A549 (cell line): ENCODE results near the gene FCHSD1. TPM values are rescaled to one million over a fixed set of nuclear protein-coding genes. Genes with fewer than 3 reads are reported as not detected.

Experiments used
- ATAC-seq, 2 experiments: fragments of 200-7000 bp in 1 of 2; fragments of >200 bp in 1 of 2; cut with Nextera tagmentation in 1 of 2; cut with Tn5 transposase in 1 of 2; 3 replicates each; pipeline versions ENCODE4 v1.8.0 to v1.9.1; 2018 to 2020; ENCODE audit warnings: mild to moderate bottlenecking in 1 of 2, moderate library complexity in 1 of 2
- CTCF ChIA-PET: fragments of 300-600 bp; sonication (Branson Sonifier 250); formaldehyde crosslinking; extraction: SDS; loops from one replicate; lab custom pipeline; 2021; ENCODE audit warnings: antibody characterized with exemption, inconsistent platforms; lab: Yijun Ruan, JAX
- POLR2A ChIA-PET: fragments of 350-600 bp; formaldehyde crosslinking; extraction: SDS; loops from one replicate; lab custom pipeline; 2021; ENCODE audit warnings: antibody characterized with exemption, inconsistent platforms; lab: Yijun Ruan, JAX
- DNase-seq, 2 experiments: peaks; one replicate each; pipeline versions ENCODE4 v3.0.0 to v3.0.0-alpha.2; 2011 to 2016; ENCODE audit warnings: low read depth in 1 of 2, low spot score in 1 of 2
- FAIRE-seq: peaks from 2 replicates; lab custom pipeline; 2011; peaks lifted over from hg19 to GRCh38; lab: Jason Lieb, UNC
- H3K27ac ChIP-seq, 2 experiments: fragments of >200 bp; sonication (Bioruptor Twin); formaldehyde crosslinking; 3 replicates each; pipeline ENCODE4 v1.5.1; 2016 to 2017
- H3K4me1 ChIP-seq: fragments of >200 bp; sonication (Bioruptor Twin); formaldehyde crosslinking; 3 replicates; pipeline ENCODE4 v1.6.1; 2016
- H3K4me2 ChIP-seq: fragments of >200 bp; sonication (Bioruptor Twin); formaldehyde crosslinking; 3 replicates; pipeline ENCODE4 v1.6.1; 2016
- H3K4me3 ChIP-seq: fragments of >200 bp; sonication (Bioruptor Twin); formaldehyde crosslinking; 3 replicates; pipeline ENCODE4 v1.5.1; 2016
- H3K9me3 ChIP-seq: fragments of >200 bp; sonication (Bioruptor Twin); formaldehyde crosslinking; 3 replicates; pipeline ENCODE4 v1.6.1; 2016
- BHLHE40 ChIP-seq: IDR thresholded peaks from 2 replicates; pipeline ENCODE4 v1.6.1; 2012; ENCODE audit warnings: low read depth, low read length, inconsistent platforms
- CEBPB ChIP-seq, 2 experiments: fragments of >200 bp in 1 of 2; sonication (Bioruptor Twin) in 1 of 2; formaldehyde crosslinking in 1 of 2; IDR thresholded peaks; 2 replicates each; pipeline ENCODE4 v1.6.1; 2012 to 2016
- EHMT2 ChIP-seq: fragments of 200-600 bp; sonication (generic); IDR thresholded peaks from 2 replicates; pipeline ENCODE4 v1.6.1; 2016; ENCODE audit warnings: antibody characterized with exemption, low read depth, mild to moderate bottlenecking, moderate library complexity
- EP300 ChIP-seq, 2 experiments: fragments of >200 bp; sonication (Bioruptor Twin); formaldehyde crosslinking; IDR thresholded peaks; 2 replicates in 1 of 2; 3 replicates in 1 of 2; pipeline ENCODE4 v1.6.1; 2016 to 2017
- FOSL2 ChIP-seq, 2 experiments: fragments of 450-650 bp in 1 of 2; fragments of >200 bp in 1 of 2; sonication (Bioruptor Twin) in 1 of 2; formaldehyde crosslinking; IDR thresholded peaks; 2 replicates each; pipeline versions ENCODE4 v1.5.0 to v1.6.1; 2016 to 2020; ENCODE audit warnings: mild to moderate bottlenecking in 1 of 2, moderate library complexity in 1 of 2
- GATA3 ChIP-seq: IDR thresholded peaks from 2 replicates; pipeline ENCODE4 v1.6.1; 2012; ENCODE audit warnings: borderline replicate concordance
- HOXA7 ChIP-seq: fragments of 250-450 bp; sonication (Bioruptor Pico); IDR thresholded peaks from 2 replicates; pipeline ENCODE4 v1.5.0; 2020; ENCODE audit warnings: mild to moderate bottlenecking, moderate library complexity
- HOXB5 ChIP-seq: fragments of 250-450 bp; sonication (Bioruptor Pico); IDR thresholded peaks from 2 replicates; pipeline ENCODE4 v1.5.0; 2020; ENCODE audit warnings: mild to moderate bottlenecking, moderate library complexity
- JUNB ChIP-seq: fragments of >200 bp; sonication (Bioruptor Twin); formaldehyde crosslinking; IDR thresholded peaks from 2 replicates; pipeline ENCODE4 v1.6.1; 2016
- KDM1A ChIP-seq: fragments of 200-600 bp; sonication (generic); IDR thresholded peaks from 2 replicates; pipeline ENCODE4 v1.6.1; 2016; ENCODE audit warnings: low read depth, mild to moderate bottlenecking
- KDM5A ChIP-seq: fragments of 200-600 bp; sonication (generic); IDR thresholded peaks from 2 replicates; pipeline ENCODE4 v1.6.1; 2016; ENCODE audit warnings: antibody characterized with exemption, mild to moderate bottlenecking
- MAFK ChIP-seq: fragments of 450-650 bp; IDR thresholded peaks from 2 replicates; pipeline ENCODE4 v1.6.1; 2014; ENCODE audit not compliant: partially characterized antibody
- MAZ ChIP-seq: fragments of 150-350 bp; IDR thresholded peaks from 2 replicates; pipeline ENCODE4 v1.6.1; 2014; ENCODE audit warnings: antibody characterized with exemption, low read depth, low read length, borderline replicate concordance
- NFE2L2 ChIP-seq: fragments of 150-350 bp; conservative IDR thresholded peaks from 2 replicates; pipeline ENCODE4 v1.6.1; 2014; ENCODE audit warnings: low read length
- NR3C1 ChIP-seq: fragments of >200 bp; sonication (Bioruptor Twin); formaldehyde crosslinking; IDR thresholded peaks from 3 replicates; pipeline ENCODE4 v1.6.1; 2017
- RCOR1 ChIP-seq: fragments of 150-350 bp; IDR thresholded peaks from 2 replicates; pipeline ENCODE4 v1.6.1; 2014; ENCODE audit warnings: antibody characterized with exemption, low read length, low read depth
- SMC3 ChIP-seq: fragments of >200 bp; sonication (Bioruptor Twin); formaldehyde crosslinking; IDR thresholded peaks from 3 replicates; pipeline ENCODE4 v1.6.1; 2018; ENCODE audit warnings: inconsistent platforms
- TFCP2L1 ChIP-seq: fragments of 250-450 bp; sonication (Bioruptor Pico); IDR thresholded peaks from 2 replicates; pipeline ENCODE4 v1.5.0; 2021; ENCODE audit warnings: mild to moderate bottlenecking
- ZC3H11A ChIP-seq: fragments of 450-650 bp; IDR thresholded peaks from 2 replicates; pipeline ENCODE4 v1.6.1; 2014; ENCODE audit warnings: antibody characterized with exemption, mild to moderate bottlenecking
- ZFP36 ChIP-seq: fragments of 450-650 bp; IDR thresholded peaks from 2 replicates; pipeline ENCODE4 v1.6.1; 2014; ENCODE audit warnings: borderline replicate concordance; ENCODE audit not compliant: partially characterized antibody
- ZNF302 ChIP-seq: fragments of 250-450 bp; sonication (Bioruptor Pico); IDR thresholded peaks from 2 replicates; pipeline ENCODE4 v1.9.0; 2021; ENCODE audit warnings: inconsistent platforms, mild to moderate bottlenecking, moderate library complexity
- WGBS: methylation state at CpG from one replicate; pipeline ENCODE4 v1.1.6; 2017; ENCODE audit errors: missing lambda C conversion rate; 5-methylcytosine and 5-hydroxymethylcytosine counted together
- polyA plus RNA-seq, 4 experiments: library from polyadenylated mRNA; depleted of rRNA in 3 of 4; stranded (reverse); fragments of >200 nt; fragmentation: RNase III in 1 of 4; extraction: RNeasy Plus Mini Kit Qiagen cat#74134 plus additional on column Dnase treatment in 1 of 4; gene quantifications; 2 replicates in 3 of 4; 3 replicates in 1 of 4; pipeline ENCODE4 v1.2.3, GENCODE V29; 2011 to 2017
- TF ChIP-seq, protein P1 (sequence below): fragments of >200 bp; sonication (Bioruptor Twin); formaldehyde crosslinking; IDR thresholded peaks from 3 replicates; pipeline ENCODE4 v1.6.1; 2016
- TF ChIP-seq, protein P2 (sequence below): fragments of 450-650 bp; IDR thresholded peaks from 2 replicates; pipeline ENCODE4 v1.6.1; 2014; ENCODE audit warnings: antibody characterized with exemption
- TF ChIP-seq, protein P3 (sequence below): fragments of >200 bp; sonication (Bioruptor Twin); formaldehyde crosslinking; IDR thresholded peaks from 2 replicates; pipeline ENCODE4 v1.6.1; 2016
- TF ChIP-seq, protein P4 (sequence below): IDR thresholded peaks from 2 replicates; pipeline ENCODE4 v1.6.1; 2012; ENCODE audit warnings: low read depth, borderline replicate concordance

Gene FCHSD1
- polyA plus RNA-seq, 2 of the 4 experiments (the other 2 are of a cell fraction) = 12.2 to 14.5 TPM

DNA sequence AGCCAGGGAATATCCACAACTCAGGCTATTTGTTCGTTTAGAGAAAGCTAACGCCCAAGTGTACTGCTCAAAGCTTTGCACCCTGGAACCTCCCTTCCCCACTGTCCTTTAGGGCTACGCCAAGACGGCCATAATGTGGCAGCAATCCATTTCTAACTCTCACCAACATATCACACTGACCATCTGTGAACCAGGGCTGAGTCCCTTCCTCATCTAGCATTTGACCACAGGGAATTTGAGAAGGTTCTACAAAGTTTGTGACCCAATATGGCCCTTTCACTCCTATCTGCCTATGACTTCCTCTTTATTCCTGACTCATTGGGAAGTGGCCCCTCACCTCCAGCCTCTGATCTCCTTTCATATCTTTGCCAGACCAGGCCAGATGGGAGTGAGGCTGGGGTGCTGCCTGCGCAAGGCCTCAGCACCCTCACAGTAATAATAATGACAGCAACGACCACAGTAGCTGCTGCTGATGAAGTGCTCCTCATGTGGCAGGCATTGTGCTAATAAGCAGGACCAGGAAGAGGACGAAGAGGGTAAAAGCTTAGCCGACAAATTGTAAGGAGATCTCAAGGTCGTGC, 40.2 kb upstream of the FCHSD1 start:
- 37% methylated on average over 9 of the region's 9 CpGs for WGBS
- TF ChIP-seq KDM5A (no peak), KDM1A (no peak), SMC3 (no peak), HOXA7 (CRISPR knock-in tag) (no peak), FOSL2 (IDR thresholded peaks at IDR 0.05) (no peak), FOSL2 (CRISPR knock-in tag; IDR thresholded peaks at IDR 0.05) (no peak), CEBPB (IDR thresholded peaks at IDR 0.05) (no peak), EP300 (IDR thresholded peaks at IDR 0.05) (no peak), MAFK (no peak), RCOR1 (no peak), EHMT2 (no peak)
- TF ChIP-seq, protein P1, sequence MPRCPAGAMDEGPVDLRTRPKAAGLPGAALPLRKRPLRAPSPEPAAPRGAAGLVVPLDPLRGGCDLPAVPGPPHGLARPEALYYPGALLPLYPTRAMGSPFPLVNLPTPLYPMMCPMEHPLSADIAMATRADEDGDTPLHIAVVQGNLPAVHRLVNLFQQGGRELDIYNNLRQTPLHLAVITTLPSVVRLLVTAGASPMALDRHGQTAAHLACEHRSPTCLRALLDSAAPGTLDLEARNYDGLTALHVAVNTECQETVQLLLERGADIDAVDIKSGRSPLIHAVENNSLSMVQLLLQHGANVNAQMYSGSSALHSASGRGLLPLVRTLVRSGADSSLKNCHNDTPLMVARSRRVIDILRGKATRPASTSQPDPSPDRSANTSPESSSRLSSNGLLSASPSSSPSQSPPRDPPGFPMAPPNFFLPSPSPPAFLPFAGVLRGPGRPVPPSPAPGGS = no peak
- TF ChIP-seq, protein P2, sequence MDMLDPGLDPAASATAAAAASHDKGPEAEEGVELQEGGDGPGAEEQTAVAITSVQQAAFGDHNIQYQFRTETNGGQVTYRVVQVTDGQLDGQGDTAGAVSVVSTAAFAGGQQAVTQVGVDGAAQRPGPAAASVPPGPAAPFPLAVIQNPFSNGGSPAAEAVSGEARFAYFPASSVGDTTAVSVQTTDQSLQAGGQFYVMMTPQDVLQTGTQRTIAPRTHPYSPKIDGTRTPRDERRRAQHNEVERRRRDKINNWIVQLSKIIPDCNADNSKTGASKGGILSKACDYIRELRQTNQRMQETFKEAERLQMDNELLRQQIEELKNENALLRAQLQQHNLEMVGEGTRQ = no peak
- ATAC-seq (no peak), DNase-seq (no peak), FAIRE-seq (no peak)
- Histone ChIP-seq H3K9me3 (no peaks in the 10 kb centered on the region), H3K27ac (no peak overlapping the region), H3K4me3 (no peak overlapping the region), H3K4me1 (peaks cover 2% of the 10 kb centered on the region; the same call in 1 of the 3 replicates), H3K4me2 (no peak overlapping the region)
- ChIA-PET POLR2A (interaction anchor here (0.8 to 1.5 kb wide), 4 partner anchors 22 to 277 kb away, joined by 3 to 11 read pairs (median 4); partner anchors contain the start of gene RNF14), CTCF (interaction anchor here (0.6 to 16.8 kb wide), 64 partner anchors 8 to 763 kb away, joined by 3 to 424 read pairs (median 6); partner anchors contain the start of genes ARAP3, DELE1, PCDH1 and PCDH12)

DNA sequence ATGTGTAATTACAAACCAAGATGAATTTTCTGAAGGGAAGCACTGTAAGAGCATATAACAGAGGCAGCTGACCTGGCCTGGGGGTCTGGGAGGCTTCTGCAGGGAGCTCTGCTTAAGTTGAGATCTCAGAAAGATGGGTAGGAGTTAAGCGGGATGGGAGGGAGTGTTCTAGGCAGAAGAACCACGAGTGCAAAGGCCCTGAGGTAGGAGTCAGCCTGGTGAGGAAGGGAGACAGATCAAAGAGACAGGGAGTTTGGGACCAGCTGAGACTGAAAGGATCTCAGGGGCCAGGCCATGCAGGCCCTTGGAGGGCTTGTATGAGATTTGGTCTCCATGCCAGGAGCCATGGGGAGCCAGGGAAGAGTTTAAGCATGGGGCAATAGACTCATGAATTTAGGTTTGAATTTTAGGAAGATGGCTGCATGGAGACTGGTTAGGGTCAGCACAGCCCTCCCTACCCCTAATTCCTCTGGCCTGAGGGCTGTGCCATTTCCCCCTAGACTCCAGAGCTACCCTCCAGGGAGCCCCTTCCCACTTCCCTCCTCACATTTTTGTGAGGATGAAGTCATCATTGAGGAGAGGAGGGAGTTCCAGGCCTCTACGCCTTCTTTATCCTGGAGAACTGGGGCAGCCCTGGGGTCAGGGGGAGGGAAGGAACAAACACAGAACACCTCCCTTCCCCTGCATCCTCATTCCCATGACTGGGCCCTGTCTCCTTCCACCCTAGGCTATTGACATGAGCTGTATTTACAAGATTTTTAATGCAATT, 35.6 kb upstream of the FCHSD1 start:
- DNase-seq (no peak), ATAC-seq (no peak), FAIRE-seq (no peak)
- no peak overlapping the region for H3K27ac ChIP-seq
- ChIA-PET POLR2A (no interaction called here), CTCF (interaction anchor here (0.8 to 2.2 kb wide), 8 partner anchors 15 to 592 kb away, joined by 3 to 12 read pairs (median 3); partner anchors contain the start of genes HDAC3, PCDH1, PCDHB2 and RELL2)
- no peak overlapping the region for H3K4me3 ChIP-seq
- no peaks in the 10 kb centered on the region for H3K9me3 ChIP-seq
- peaks cover 13% of the 10 kb centered on the region for H3K4me1 ChIP-seq
- 56% methylated on average over 3 of the region's 3 CpGs for WGBS
- no peak overlapping the region for H3K4me2 ChIP-seq
- TF ChIP-seq TFCP2L1 (CRISPR knock-in tag) (no peak), ZC3H11A (no peak), KDM5A (no peak), RCOR1 (no peak), EHMT2 (no peak), MAZ (no peak), NFE2L2 (no peak), HOXB5 (no peak)
- TF ChIP-seq, protein P2 = no peak

DNA sequence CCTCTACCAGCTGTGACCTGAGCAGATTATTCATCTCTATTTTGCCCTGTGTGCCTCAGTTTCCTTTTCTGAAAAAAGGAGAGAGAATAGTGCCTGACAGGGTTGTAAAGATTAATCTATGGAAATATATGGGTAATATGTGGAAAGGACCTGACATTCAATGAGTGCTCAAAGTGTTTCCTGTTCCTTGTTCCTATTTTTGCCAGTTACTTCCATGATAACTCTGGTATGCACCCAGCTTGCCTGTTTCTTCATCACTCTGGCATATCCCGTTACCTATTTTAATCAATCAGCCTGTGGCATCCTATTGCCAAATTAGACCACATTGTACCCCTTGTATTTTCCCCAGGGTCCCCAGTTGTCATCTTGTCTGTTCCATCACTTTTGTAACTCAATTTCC, 34.4 kb upstream of the FCHSD1 start:
- ChIA-PET CTCF (interaction anchor here (1.4 to 7.5 kb wide), 4 partner anchors 8 to 193 kb away, joined by 3 to 63 read pairs (median 26); partner anchors contain the start of gene PCDH1), POLR2A (no interaction called here)
- no peaks in the 10 kb centered on the region for H3K9me3 ChIP-seq
- ATAC-seq (no peak), DNase-seq (no peak), FAIRE-seq (no peak)
- peaks cover 23% of the 10 kb centered on the region for H3K4me1 ChIP-seq
- no peak overlapping the region for H3K4me3 ChIP-seq
- H3K4me2 ChIP-seq = no peak overlapping the region
- 97% methylated on average over 1 of the region's 1 CpG for WGBS
- H3K27ac ChIP-seq = no peak overlapping the region
- TF ChIP-seq, protein P3, sequence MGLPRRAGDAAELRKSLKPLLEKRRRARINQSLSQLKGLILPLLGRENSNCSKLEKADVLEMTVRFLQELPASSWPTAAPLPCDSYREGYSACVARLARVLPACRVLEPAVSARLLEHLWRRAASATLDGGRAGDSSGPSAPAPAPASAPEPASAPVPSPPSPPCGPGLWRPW = no peak
- TF ChIP-seq SMC3 (no peak), HOXA7 (CRISPR knock-in tag) (no peak), BHLHE40 (no peak), GATA3 (no peak), NR3C1 (no peak), JUNB (no peak), EHMT2 (no peak), ZFP36 (no peak), ZNF302 (no peak), MAFK (no peak)
- TF ChIP-seq, protein P4, sequence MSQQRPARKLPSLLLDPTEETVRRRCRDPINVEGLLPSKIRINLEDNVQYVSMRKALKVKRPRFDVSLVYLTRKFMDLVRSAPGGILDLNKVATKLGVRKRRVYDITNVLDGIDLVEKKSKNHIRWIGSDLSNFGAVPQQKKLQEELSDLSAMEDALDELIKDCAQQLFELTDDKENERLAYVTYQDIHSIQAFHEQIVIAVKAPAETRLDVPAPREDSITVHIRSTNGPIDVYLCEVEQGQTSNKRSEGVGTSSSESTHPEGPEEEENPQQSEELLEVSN = no peak
